HepG2 (cell line): Measurements from ENCODE around the gene SPTBN4. TPM values are rescaled to one million over a fixed set of nuclear protein-coding genes. Genes with fewer than 3 reads are reported as not detected.

Experiments used
- ASH2L ChIP-seq: fragments of 300-600, 200-600 bp; sonication (generic); IDR thresholded peaks from 2 replicates; pipeline ENCODE4 v1.7.0; 2017; ENCODE audit warnings: low read depth, mild to moderate bottlenecking, moderate library complexity, mixed read lengths, low read length; ENCODE audit not compliant: insufficient read length
- FOXJ3 ChIP-seq: sonication (generic); formaldehyde crosslinking; IDR thresholded peaks from 2 replicates; pipeline ENCODE4 v1.4.0; 2020; ENCODE audit warnings: missing genetic modification reagents, mild to moderate bottlenecking, borderline replicate concordance
- GATAD2A ChIP-seq: IDR thresholded peaks from 2 replicates; pipeline ENCODE4 v1.6.1; 2016
- GTF3A ChIP-seq: sonication (generic); formaldehyde crosslinking; conservative IDR thresholded peaks from 2 replicates; pipeline ENCODE4 v1.4.0; 2020; ENCODE audit warnings: mild to moderate bottlenecking, missing genetic modification reagents
- HNRNPLL ChIP-seq: fragments of 200-400 bp; formaldehyde crosslinking; IDR thresholded peaks from 2 replicates; pipeline ENCODE4 v1.6.1; 2017; ENCODE audit warnings: mild to moderate bottlenecking, low read depth, low read length; ENCODE audit not compliant: poor library complexity, severe bottlenecking
- KDM3A ChIP-seq: IDR thresholded peaks from 2 replicates; pipeline ENCODE4 v1.6.1; 2018; ENCODE audit warnings: low read depth, missing compliant biosample characterization
- PTBP1 ChIP-seq: fragments of 200-400 bp; formaldehyde crosslinking; IDR thresholded peaks from 2 replicates; pipeline ENCODE4 v1.6.1; 2018; ENCODE audit warnings: low read length, low read depth; ENCODE audit not compliant: poor library complexity, severe bottlenecking
- RARG ChIP-seq: sonication (generic); formaldehyde crosslinking; IDR thresholded peaks from 2 replicates; pipeline ENCODE4 v1.4.0; 2020; ENCODE audit warnings: low read depth, mild to moderate bottlenecking, missing genetic modification reagents
- SP5 ChIP-seq: IDR thresholded peaks from 2 replicates; pipeline ENCODE4 v1.6.1; 2016; ENCODE audit warnings: low read depth, borderline replicate concordance
- ZFP36L1 ChIP-seq: sonication (generic); formaldehyde crosslinking; IDR thresholded peaks from 2 replicates; pipeline ENCODE4 v1.8.0; 2022; ENCODE audit warnings: mild to moderate bottlenecking, missing genetic modification reagents, moderate library complexity
- ZNF160 ChIP-seq: sonication (generic); formaldehyde crosslinking; IDR thresholded peaks from 2 replicates; pipeline ENCODE4 v1.8.0; 2022; ENCODE audit warnings: mild to moderate bottlenecking, inconsistent platforms, missing genetic modification reagents
- ZNF234 ChIP-seq: sonication (generic); formaldehyde crosslinking; conservative IDR thresholded peaks from 2 replicates; pipeline ENCODE4 v1.5.1; 2020; ENCODE audit warnings: mild to moderate bottlenecking, missing genetic modification reagents
- ZNF333 ChIP-seq: sonication (generic); formaldehyde crosslinking; IDR thresholded peaks from 2 replicates; pipeline ENCODE4 v1.4.0; 2020; ENCODE audit warnings: mild to moderate bottlenecking, missing genetic modification reagents, borderline replicate concordance
- ZNF530 ChIP-seq: sonication (generic); formaldehyde crosslinking; IDR thresholded peaks from 2 replicates; pipeline ENCODE4 v1.5.0; 2020; ENCODE audit warnings: low read depth, mild to moderate bottlenecking, missing genetic modification reagents
- polyA plus RNA-seq, 8 experiments: library from polyadenylated mRNA; depleted of rRNA in 3 of 8; stranded (reverse) in 7 of 8; unstranded in 1 of 8; fragments of >200 nt; fragmentation: Illumina TruSeq in 4 of 8; extraction: Trizol in 4 of 8; gene quantifications; 2 replicates each; pipeline versions ENCODE4 v1.2.1 to v1.2.3, GENCODE V29; 2011 to 2016; ENCODE audit warnings: low read depth in 4 of 8, missing spikeins in 1 of 8, mixed read lengths in 1 of 8; ENCODE audit not compliant: insufficient read depth in 1 of 8
- total RNA-seq, 5 experiments: library from RNA; depleted of rRNA; stranded (reverse); fragments of >200 nt; fragmentation: Illumina TruSeq; extraction: Trizol; gene quantifications; 2 replicates each; pipeline ENCODE4 v1.2.3, GENCODE V29; 2016; ENCODE audit warnings: low read depth in 1 of 5
- TF ChIP-seq, protein P1 (sequence below): sonication (generic); formaldehyde crosslinking; IDR thresholded peaks from 2 replicates; pipeline ENCODE4 v1.5.1; 2020; ENCODE audit warnings: mild to moderate bottlenecking, moderate library complexity, missing genetic modification reagents
- TF ChIP-seq, protein P2 (sequence below): sonication (generic); formaldehyde crosslinking; IDR thresholded peaks from 2 replicates; pipeline ENCODE4 v1.5.1; 2020; ENCODE audit warnings: missing genetic modification reagents, mild to moderate bottlenecking, borderline replicate concordance
- TF ChIP-seq, protein P3 (sequence below): sonication (generic); formaldehyde crosslinking; IDR thresholded peaks from 2 replicates; pipeline ENCODE4 v1.4.0; 2020; ENCODE audit warnings: missing genetic modification reagents; ENCODE audit errors: not compliant biosample characterization
- TF ChIP-seq, protein P4 (sequence below): sonication (generic); formaldehyde crosslinking; IDR thresholded peaks from 2 replicates; pipeline ENCODE4 v1.4.0; 2020; ENCODE audit warnings: missing genetic modification reagents
- TF ChIP-seq, protein P5 (sequence below): IDR thresholded peaks from 2 replicates; pipeline ENCODE4 v1.6.1; 2016; ENCODE audit warnings: missing biosample characterization, missing genetic modification reagents, low read depth
- TF ChIP-seq, protein P6 (sequence below): sonication (generic); formaldehyde crosslinking; IDR thresholded peaks from 2 replicates; pipeline ENCODE4 v1.4.0; 2020; ENCODE audit warnings: mild to moderate bottlenecking, low read depth, missing genetic modification reagents

Gene SPTBN4
- total and polyA plus RNA-seq, 2 of the 13 experiments (the other 11 are each of a cell fraction or from before 2014, with no cell fraction given), result 0.11 TPM

DNA sequence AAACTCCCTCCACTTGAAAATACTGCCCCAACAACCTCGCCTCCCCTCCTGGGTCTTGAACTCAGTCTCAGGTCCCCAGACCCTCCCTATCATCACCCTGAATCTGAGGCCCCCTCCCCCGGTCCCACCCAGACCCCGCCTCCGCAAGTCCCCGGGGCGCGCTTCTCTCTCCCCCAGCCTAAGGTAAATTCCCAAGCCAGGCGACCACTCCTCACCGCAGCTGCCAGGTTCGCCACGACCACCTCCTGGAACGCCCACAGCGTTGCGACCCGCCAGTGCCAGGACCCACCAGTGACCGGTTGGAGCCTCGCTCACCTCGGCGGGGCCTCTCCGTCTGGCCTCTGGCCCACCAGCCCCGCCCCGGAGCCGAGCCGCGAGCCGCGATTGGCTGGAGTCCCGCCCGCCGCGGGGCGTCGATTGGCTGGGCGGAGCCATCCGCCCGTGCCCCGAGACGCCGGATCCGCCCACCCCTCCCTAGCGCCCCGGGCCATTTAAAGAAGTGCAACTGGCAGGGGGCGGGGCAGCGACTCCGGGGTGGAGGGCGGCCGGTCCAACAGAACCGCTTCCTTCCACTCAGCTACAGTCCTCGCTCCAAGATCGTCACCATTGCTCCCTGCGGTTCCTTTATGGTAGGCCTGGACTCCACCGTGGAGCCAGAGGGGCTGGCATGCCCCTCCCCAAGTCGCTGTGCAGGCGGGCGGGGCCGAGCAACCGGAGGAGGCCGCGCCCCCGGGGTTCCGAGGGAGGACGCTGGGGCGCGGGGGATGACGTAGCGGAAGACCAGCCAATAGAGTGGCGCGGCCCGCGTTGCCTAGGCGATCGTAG lies 22.6 kb upstream of the SPTBN4 start, which contains the start of gene SERTAD3 (continued):
- TF ChIP-seq ZFP36L1 (CRISPR knock-in tag) (peak; percentile 78; the same call in 1 of the 2 replicates), ZNF530 (no peak), GTF3A (CRISPR knock-in tag) (0 out of 2 replicates have a peak, but pooled peaks have one; percentile 59), GATAD2A (CRISPR knock-in tag) (peak; percentile 37; the same call in 1 of the 2 replicates), ZNF234 (CRISPR knock-in tag) (no peak), KDM3A (CRISPR knock-in tag) (0 out of 2 replicates have a peak, but pooled peaks have one; percentile 30), SP5 (CRISPR knock-in tag) (peak; percentile 75), HNRNPLL (peak; percentile 64), ZNF333 (no peak; the same call in 1 of the 2 replicates), FOXJ3 (no peak), PTBP1 (no peak), RARG (no peak), ASH2L (peak; percentile 79), ZNF160 (CRISPR knock-in tag) (peak; percentile 68; the same call in 1 of the 2 replicates)
- TF ChIP-seq, protein P1, sequence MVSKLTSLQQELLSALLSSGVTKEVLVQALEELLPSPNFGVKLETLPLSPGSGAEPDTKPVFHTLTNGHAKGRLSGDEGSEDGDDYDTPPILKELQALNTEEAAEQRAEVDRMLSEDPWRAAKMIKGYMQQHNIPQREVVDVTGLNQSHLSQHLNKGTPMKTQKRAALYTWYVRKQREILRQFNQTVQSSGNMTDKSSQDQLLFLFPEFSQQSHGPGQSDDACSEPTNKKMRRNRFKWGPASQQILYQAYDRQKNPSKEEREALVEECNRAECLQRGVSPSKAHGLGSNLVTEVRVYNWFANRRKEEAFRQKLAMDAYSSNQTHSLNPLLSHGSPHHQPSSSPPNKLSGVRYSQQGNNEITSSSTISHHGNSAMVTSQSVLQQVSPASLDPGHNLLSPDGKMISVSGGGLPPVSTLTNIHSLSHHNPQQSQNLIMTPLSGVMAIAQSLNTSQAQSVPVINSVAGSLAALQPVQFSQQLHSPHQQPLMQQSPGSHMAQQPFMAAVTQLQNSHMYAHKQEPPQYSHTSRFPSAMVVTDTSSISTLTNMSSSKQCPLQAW (CRISPR knock-in tag), result 0 out of 2 replicates have a peak, but pooled peaks have one; percentile 22
- TF ChIP-seq, protein P2, sequence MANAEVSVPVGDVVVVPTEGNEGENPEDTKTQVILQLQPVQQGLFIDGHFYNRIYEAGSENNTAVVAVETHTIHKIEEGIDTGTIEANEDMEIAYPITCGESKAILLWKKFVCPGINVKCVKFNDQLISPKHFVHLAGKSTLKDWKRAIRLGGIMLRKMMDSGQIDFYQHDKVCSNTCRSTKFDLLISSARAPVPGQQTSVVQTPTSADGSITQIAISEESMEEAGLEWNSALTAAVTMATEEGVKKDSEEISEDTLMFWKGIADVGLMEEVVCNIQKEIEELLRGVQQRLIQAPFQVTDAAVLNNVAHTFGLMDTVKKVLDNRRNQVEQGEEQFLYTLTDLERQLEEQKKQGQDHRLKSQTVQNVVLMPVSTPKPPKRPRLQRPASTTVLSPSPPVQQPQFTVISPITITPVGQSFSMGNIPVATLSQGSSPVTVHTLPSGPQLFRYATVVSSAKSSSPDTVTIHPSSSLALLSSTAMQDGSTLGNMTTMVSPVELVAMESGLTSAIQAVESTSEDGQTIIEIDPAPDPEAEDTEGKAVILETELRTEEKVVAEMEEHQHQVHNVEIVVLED (CRISPR knock-in tag), result peak; percentile 67; the same call in 1 of the 2 replicates
- TF ChIP-seq, protein P3, sequence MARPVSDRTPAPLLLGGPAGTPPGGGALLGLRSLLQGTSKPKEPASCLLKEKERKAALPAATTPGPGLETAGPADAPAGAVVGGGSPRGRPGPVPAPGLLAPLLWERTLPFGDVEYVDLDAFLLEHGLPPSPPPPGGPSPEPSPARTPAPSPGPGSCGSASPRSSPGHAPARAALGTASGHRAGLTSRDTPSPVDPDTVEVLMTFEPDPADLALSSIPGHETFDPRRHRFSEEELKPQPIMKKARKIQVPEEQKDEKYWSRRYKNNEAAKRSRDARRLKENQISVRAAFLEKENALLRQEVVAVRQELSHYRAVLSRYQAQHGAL (CRISPR knock-in tag), result no peak
- TF ChIP-seq, protein P4, sequence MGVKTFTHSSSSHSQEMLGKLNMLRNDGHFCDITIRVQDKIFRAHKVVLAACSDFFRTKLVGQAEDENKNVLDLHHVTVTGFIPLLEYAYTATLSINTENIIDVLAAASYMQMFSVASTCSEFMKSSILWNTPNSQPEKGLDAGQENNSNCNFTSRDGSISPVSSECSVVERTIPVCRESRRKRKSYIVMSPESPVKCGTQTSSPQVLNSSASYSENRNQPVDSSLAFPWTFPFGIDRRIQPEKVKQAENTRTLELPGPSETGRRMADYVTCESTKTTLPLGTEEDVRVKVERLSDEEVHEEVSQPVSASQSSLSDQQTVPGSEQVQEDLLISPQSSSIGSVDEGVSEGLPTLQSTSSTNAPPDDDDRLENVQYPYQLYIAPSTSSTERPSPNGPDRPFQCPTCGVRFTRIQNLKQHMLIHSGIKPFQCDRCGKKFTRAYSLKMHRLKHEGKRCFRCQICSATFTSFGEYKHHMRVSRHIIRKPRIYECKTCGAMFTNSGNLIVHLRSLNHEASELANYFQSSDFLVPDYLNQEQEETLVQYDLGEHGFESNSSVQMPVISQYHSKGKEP (CRISPR knock-in tag), result no peak
- TF ChIP-seq, protein P5, sequence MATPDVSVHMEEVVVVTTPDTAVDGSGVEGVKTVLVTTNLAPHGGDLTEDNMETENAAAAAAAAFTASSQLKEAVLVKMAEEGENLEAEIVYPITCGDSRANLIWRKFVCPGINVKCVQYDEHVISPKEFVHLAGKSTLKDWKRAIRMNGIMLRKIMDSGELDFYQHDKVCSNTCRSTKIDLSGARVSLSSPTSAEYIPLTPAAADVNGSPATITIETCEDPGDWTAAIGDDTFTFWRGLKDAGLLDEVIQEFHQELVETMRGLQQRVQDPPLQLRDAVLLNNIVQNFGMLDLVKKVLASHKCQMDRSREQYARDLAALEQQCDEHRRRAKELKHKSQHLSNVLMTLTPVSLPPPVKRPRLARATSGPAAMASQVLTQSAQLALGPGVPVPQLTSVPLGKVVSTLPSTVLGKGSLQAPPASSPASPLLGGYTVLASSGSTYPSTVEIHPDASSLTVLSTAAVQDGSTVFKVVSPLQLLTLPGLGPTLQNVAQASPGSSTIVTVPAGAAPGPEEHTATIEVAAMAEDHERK (CRISPR knock-in tag), result peak; percentile 12; the same call in 1 of the 2 replicates
- TF ChIP-seq, protein P6, sequence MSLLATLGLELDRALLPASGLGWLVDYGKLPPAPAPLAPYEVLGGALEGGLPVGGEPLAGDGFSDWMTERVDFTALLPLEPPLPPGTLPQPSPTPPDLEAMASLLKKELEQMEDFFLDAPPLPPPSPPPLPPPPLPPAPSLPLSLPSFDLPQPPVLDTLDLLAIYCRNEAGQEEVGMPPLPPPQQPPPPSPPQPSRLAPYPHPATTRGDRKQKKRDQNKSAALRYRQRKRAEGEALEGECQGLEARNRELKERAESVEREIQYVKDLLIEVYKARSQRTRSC (CRISPR knock-in tag), result no peak
